ENCODE results near the gene SLC35F1.

- no peak for TF ChIP-seq CTCF (IDR thresholded peaks at IDR 0.05)
- TF ChIP-seq EZH2phosphoT487 (IDR thresholded peaks at IDR 0.05) = no peak
Measured at GRCh38 chr6:118203545-118203944, 296.5 kb downstream of the SLC35F1 start.
